ENCODE data around the gene HYKK.
A peak's percentile ranks its signal among the peaks of the same experiment; 100 is the strongest.
"Not testable (repeated sequence)": the region's sequence is repeated elsewhere in the genome, so short reads cannot be mapped to it uniquely, and the experiment has no call there.

HYKK gene

DNA sequence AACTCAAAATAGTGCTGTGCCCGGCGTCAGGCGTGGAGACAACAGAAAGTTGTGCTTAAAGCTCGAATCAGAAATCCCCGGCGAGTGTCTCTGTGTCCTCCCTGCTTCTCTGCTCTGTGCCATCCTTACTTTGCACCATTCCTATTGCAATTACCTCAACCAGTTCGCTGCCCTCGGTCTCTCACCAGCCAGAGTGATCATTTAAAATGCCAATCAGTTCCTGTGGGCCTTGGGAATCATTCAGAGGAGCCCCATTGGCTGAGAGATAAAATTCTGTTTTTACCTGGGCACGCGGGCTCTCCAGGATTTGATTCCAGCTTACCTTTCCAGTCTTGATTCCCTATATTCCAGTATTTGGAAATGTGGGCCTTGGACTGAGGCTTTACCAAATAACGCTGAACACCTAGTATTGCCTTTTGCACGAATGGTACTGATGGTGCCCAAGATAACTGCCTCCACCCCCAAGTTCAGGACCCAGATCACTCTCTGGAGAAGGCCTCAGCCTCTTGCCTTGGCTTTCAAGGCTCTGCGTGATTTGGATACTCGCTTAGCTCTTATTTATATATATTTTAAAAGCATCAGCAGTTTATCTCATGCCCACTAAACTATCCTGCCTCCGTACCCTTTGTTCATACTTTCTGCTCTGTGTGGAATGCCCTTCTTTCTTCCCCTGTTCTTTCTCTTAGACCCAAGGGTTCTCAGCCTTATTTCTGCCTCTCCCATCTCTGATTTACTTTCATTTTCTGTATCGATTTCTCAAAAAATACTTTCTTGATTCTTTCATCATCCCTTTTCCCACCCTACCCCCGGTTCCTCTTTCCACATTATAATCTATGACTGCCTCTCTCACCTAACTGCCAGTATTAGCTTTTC, 33.7 kb downstream of the HYKK start:
- DNase-seq, result peak; percentile 38

DNA sequence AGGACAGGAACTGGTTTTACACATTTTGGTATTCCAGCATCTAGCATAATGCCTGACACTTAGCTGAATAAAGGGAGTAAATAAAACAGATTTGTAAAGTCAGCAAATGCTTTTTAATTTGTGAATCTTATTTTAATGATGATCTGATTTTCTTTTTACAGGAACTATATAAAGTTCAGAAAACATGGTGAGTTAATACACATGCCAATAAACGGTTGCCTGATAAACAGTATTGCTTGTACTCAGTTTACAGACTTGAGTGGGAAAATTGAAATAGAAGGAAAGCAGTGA, 34.3 kb downstream of the HYKK start:
- no peak for DNase-seq

DNA sequence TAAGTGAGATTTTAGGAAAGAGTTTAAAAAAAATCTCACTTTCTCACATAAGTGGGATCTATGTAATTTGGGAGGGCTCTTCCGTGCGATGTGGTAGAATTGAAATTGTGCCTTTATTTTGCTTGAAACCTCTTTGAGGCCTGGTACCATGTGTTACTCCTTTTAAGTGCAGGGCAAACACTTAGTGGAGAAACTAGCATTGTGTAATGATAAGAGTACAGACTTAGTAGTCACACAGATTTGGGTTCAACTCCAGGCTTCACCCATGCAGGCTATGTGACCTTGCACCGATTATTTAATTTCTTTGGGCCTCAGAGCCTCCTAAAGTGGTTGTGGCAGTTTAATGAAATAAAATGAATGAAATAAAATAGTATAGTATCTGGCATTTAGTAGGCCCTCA, 35.3 kb downstream of the HYKK start:
- DNase-seq, result no peak

DNA sequence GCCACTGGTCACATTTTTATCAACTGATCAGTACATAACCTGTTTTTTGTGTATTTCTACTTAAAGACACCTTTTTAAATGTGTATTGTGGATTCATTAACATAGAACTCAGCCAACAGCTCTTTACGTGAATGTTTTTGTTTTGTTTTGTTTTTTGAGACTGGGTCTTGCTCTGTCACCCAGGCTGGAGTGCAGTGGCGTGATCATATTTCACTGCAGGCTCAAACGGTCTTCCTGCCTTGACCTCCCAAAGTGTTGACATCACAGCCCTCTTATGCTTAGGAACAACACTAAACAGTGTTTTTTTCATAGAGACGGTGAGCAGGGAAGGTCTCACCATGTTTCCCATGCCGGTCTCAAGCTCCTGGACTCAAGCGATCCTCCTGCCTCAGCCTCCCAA, 42.8 kb downstream of the HYKK start:
- DNase-seq, result no peak

DNA sequence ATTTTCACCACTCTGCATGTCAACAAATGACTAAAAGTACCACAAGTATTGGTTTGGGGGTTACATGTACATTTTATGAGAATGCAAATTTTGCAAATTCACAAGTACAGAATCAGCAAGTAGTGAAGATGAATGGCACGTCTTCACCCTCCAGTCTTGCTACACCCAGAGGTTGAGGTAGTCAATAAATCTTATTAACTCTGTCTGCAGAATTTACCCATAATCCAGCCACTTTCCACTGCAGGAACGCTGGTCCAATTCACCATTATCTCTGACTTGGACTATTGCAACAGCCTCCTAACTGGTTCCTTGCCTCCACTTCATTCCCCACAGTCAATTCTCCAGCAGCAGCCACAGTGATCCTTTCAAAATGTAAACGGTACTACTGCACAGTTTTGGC, 43.4 kb downstream of the HYKK start:
- DNase-seq, result no peak

DNA sequence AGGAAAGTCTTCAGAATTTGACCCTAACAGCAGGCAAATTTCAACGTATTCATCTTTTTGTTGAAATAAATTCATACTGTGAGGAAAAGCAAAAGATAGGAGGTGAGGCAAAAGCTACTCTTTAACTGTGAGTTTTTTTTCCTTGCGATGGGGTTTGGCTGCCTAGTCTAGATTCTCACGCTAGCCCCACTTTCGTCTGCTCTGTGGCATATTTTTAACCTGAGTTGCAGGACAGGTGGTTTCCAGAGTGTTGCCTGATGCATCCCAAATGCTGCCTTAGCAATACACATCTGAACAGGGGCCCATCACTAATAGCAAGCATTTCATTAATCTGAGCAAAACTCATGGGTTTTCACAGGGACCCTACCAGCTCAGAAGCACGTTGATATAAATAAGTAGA, 44.5 kb downstream of the HYKK start:
- DNase-seq, result no peak

DNA sequence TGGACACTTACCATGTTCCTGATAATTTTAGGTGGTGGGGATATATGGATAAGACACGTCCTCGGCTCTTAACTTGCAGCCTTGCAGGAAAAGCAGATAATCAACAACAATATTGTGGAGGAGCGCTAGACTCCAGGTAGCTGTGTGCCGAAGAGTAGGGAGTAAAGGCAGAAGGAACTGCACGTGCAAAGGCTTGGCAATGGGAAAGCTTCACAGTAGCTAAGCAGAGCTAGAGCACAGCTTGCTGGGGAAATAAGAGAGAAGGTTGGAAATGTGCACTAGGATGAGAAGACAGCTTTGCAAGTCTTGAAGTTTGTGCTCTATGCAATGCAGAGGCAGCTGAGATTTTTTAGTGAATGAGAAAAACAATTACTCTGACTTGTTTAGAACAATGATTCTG, 45.2 kb downstream of the HYKK start:
- DNase-seq, result no peak

DNA sequence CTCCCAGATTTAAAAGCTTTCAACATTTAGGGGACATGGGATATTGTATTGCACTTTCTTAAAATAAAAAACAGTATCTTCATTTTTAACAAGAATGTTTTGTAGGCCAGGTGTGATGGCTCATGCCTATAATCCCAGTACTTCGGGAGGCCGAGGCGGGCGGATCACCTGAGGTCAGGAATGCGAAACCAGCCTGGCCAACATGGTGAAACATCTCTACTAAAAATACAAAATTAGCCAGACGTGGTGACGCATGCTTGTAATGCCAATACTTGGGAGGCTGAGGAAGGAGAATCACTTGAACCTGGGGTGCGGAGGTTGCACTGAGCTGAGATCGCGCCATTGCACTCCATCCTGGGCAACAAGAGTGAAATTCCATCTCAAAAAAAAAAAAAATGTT, 52.8 kb downstream of the HYKK start:
- not testable (repeated sequence) for DNase-seq

DNA sequence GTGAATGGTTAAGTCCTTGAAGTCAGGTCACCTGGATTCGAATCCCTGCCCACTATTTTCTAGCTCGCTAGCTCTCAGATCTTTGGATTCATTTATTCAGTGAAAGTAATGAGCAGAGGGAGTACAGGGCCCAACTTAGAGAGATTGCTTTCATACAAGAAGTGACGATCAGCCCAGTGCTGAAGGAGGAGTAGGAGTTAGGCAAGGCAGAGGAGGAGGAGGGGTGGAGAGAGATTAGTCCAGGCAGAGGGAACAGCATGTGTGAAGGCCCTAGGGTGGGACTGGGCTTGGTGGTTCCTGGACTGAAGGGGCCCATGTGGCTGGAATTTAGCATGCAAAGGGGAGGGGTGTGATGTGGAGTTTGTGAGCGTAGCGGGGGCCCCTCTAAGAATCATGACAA, 54.1 kb downstream of the HYKK start:
- DNase-seq, result no peak

DNA sequence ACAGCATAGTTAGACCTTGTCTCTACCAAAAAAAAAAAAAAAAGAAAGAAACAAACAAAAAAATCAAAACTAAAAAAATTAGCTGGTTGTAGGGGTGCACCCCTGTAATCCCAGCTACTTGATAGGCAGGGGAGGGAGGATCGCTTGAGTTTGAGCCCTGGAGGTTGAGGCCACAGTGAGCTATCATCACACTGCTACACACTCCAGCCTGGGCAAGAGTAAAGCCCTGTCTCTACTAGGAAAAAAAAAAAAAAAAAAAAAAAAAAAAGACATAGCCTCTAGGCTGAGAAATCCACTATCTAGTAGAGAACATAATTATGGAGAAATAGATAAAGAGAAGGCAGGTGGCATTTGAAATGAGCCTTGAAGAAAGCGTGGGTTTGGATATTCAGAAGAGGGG, 55.7 kb downstream of the HYKK start:
- DNase-seq, result no peak

DNA sequence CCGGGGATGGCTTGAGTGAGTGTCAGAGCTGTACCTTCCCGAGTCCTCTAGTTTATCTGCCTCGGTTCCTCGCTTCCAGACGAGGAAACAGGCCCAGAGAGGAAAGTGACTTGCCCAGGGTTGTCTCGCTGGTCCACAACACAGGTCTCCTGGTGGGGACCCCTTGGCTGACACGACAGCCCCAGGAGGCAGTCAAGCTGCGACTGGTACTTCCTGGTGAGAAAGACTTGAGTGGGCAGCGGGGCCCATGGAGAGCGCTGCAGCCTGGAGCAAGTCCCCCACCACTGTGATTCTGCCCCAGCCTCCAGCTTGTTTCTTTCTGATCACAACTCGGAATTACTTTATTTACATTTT, 57.3 kb downstream of the HYKK start:
- DNase-seq, result no peak

DNA sequence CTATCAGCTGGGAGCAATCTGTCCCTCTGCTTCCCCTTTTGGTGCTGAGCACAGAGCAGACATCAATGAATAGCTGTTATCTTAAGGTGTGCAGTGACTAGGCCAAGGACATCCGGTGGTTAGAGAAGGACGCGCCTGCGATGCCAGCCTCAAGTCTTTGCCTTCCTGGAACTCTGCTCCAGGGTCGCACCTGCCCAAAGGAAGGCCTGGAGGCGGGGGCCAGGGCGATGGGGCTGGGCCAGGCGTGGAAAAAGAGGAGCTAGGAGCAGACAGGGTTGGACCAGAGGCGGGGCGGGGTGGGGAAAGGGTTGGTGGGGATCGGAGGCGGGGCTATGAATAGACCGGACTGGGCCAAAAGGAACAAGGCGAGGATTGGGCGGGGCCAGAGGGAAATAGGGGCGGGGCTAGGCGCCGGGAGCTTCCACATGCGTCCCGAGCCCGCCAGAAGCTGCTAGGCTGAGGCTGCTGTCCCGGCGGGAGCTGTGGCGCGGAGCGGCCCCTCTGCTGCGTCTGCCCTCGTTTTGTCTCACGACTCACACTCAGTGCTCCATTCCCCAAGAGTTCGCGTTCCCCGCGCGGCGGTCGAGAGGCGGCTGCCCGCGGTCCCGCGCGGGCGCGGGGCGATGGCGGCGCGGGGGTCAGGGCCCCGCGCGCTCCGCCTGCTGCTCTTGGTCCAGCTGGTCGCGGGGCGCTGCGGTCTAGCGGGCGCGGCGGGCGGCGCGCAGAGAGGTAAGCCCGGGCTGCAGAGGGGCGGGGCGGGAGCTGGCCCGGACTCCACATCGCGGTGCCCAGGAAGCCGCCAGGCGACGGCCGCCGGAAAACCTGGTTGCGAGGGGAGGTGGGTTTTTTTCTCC, 57.9 kb downstream of the HYKK start, which contains the start of gene CHRNA5:
CHRNA5 (plus strand) TSS at position 424 of the 854 bp plus-strand sequence; CDS start at position 624, 200 bp downstream.
- DNase-seq, result peak; percentile 86

DNA sequence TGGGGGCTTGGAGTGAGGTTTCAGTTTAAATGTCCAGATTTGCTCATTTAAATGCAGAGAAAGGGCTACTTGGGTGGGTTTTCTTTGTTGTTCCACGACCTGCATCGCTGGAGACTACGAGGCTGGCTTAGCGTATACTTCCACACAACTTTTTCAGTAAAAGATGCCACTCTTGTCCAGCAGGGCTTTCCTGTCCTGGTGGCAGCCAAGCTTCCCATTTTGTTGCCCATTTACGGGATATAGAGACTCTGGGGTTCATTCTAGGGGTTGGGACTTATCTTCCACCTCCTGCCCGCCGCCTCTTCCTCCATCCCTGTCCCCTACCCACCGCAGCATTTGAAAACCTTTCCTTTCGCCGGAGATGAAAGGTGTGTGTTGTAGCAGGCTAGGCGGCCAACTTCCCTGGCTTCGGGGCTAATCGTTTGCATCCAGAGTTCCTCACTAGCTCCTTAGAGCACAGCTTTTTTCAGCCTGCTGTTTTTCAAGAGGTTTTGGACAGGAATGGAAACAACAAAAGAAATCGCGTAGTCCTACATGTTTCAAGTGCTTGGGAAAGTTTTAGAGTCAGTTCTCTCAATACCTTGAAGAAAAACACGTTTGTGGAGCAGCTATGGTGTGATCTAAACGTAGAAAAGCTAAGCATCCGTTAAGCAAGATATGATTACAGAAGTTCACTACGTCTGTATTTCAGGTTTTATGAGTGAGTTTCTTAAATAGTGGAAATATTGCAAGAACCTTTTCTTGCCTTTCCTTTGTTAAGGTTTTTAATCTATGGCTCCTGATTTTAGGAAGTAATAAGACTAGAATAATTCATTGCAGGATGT, 58.8 kb downstream of the HYKK start:
- DNase-seq, result no peak

DNA sequence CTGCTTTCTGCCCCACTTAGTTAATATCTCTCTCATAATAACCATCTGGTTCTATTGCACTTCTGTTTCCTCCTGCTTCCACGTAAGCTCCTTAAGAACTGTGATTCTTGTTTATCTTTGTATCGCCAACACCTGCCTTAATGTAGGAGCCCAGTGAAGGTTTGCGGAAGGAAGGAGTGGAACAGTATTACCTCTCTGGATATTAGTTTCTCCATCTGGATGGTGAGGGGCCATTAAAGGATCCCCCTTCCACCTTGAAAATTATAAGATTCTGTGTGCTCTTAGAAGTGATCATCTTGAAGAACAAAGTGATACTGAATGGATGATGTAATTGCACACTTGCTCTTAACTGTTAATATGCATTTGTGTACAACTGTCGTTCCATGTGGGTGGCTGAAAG, 60.2 kb downstream of the HYKK start:
- no peak for DNase-seq

DNA sequence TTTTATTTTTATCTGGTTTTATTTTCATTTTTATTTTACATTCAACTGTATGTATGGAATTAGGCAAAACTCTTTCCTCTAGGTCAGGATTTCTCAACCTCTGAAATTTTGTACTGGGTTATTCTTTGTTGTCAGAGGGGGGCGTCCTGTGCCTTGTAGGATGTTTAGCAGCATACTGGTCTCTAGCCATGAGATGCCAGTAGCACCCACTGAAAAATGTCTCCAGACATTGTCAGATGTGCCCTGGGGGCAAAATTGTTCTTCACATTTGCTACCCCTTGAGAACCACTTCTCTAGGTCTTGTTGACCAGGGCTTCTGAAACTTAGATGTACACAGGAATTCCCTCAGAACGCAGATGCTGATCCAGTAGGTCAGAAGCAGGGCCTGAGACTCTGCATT, 63.3 kb downstream of the HYKK start:
- no peak for DNase-seq

DNA sequence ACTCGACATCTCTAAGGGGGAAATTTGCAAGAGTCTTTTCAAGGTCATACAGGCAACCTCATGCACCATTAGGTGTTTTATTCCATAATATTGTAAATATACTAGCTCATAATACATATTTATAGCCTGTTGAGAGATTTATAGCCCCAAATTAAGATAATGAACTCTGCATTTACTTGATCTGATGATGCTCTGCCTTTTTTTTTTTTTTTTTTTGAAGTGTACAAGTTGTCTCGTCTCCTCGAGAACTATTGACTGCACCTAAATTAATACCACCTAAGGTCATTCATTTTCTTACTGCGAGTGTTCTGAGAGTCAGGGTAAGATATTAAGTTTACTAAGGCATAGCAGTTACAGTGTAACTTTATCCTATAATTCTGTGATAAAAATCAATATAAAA, 64.0 kb downstream of the HYKK start:
- no peak for DNase-seq

DNA sequence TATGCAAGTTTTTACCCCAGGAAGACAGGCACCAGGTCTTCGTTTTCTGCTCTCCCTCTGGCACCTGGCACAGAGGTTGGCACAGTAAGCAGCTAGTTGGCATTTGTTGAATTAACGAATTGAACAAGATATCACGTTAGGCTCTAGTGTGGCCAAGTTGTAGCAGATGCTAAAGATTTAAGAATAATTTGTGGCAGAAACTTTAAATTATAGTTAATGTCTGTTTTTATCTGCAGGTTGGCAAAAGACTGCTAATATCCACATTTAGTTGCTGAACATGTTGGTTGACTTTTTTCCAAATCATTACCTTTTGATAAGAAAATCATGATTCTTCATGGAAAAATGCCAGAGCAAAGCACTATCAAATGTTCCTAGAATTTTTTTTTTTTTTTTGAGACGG, 66.0 kb downstream of the HYKK start:
- DNase-seq, result no peak

DNA sequence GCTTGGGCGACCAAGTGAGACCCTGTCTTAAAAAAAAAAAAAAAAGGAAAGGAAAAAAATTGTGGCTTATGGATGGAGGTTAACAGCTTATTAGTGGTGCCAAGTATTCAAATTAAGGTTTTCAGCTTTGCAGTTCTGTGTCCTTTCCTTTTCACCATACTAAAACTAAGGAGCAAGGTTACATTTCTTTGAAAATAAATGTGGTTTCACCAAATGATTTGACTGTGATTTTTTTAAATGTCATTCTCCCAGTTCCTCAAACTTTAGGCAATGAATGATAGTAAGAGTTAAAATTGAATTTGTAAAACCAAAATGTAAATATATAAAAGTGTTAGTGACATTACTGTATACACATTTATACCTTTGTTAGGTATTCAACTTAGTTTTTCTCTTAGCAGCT, 67.6 kb downstream of the HYKK start:
- no peak for DNase-seq

Measured in activated CD4-positive, alpha-beta T cell treated with anti-CD3 and anti-CD28 coated beads, Interleukin-10, Interleukin-2, amounts not matched to agents 100 ng/mL and 50 ng/mL, durations not matched to agents 16 hours and 8 hours (primary cell).